DOHH2 (cell line): Measurements from ENCODE around the gene MGAT5.

ENCODE experiments used
- H3F3A ChIP-seq: fragments of 200-600 bp; sonication (generic), shearing (Covaris generic); 2 replicates; pipeline ENCODE4 v1.6.0; 2016; ENCODE audit warnings: antibody characterized with exemption, mild to moderate bottlenecking; ENCODE audit not compliant: control insufficient read depth, insufficient read depth
- H3K27ac ChIP-seq: fragments of 200-600 bp; sonication (generic); 2 replicates; pipeline ENCODE4 v1.5.1; 2014; ENCODE audit warnings: low read depth, mild to moderate bottlenecking, low read length, moderate library complexity
- H3K27me3 ChIP-seq: fragments of 200-600 bp; sonication (generic); 2 replicates; pipeline ENCODE4 v1.6.1; 2014; ENCODE audit warnings: mild to moderate bottlenecking, low read length, mixed read lengths; ENCODE audit not compliant: control insufficient read depth
- H3K36me3 ChIP-seq: fragments of 200-600 bp; sonication (generic); 2 replicates; pipeline ENCODE4 v1.6.1; 2014; ENCODE audit warnings: mild to moderate bottlenecking, low read length, moderate library complexity, mixed read lengths; ENCODE audit not compliant: control insufficient read depth
- H3K4me1 ChIP-seq: fragments of 200-600 bp; sonication (generic); 2 replicates; pipeline ENCODE4 v1.6.1; 2014; ENCODE audit warnings: mild to moderate bottlenecking, low read length, mixed read lengths; ENCODE audit not compliant: control insufficient read depth
- H3K4me2 ChIP-seq: fragments of 200-600 bp; sonication (generic); 2 replicates; pipeline ENCODE4 v1.6.0; 2014; ENCODE audit warnings: mild to moderate bottlenecking, low read length, moderate library complexity
- H3K4me3 ChIP-seq: fragments of 200-600 bp; sonication (generic); 2 replicates; pipeline ENCODE4 v1.5.1; 2014; ENCODE audit warnings: mild to moderate bottlenecking, low read length, mixed read lengths
- H3K79me2 ChIP-seq: fragments of 200-600 bp; sonication (generic); 2 replicates; pipeline ENCODE4 v1.6.1; 2014; ENCODE audit warnings: mild to moderate bottlenecking, low read length, mixed read lengths; ENCODE audit not compliant: control insufficient read depth
- H3K9me2 ChIP-seq: fragments of 200-600 bp; sonication (generic); replicated peaks from 2 replicates; pipeline ENCODE4 v1.6.1; 2014; ENCODE audit warnings: mild to moderate bottlenecking, low read length, mixed read lengths; ENCODE audit not compliant: control insufficient read depth
- H3K9me3 ChIP-seq: fragments of 200-600 bp; sonication (generic); 2 replicates; pipeline ENCODE4 v1.6.1; 2014; ENCODE audit warnings: antibody characterized with exemption, low read length, mixed read lengths; ENCODE audit not compliant: control insufficient read depth, insufficient read depth
- H4K20me1 ChIP-seq: fragments of 200-600 bp; sonication (generic); 2 replicates; pipeline ENCODE4 v1.6.0; 2014; ENCODE audit warnings: low read depth, mild to moderate bottlenecking, antibody characterized with exemption, low read length, moderate library complexity; ENCODE audit not compliant: control insufficient read depth, insufficient read depth
- EZH2phosphoT487 ChIP-seq: fragments of 200-600 bp; sonication (generic); IDR thresholded peaks from 2 replicates; pipeline ENCODE4 v1.6.1; 2017; ENCODE audit warnings: borderline replicate concordance, mild to moderate bottlenecking, antibody characterized with exemption, low read length, moderate library complexity, mixed read lengths
- TF ChIP-seq, protein P1 (sequence below): fragments of 200-600 bp; sonication (generic); IDR thresholded peaks from one replicate; pipeline ENCODE4 v1.5.1; 2014; ENCODE audit warnings: antibody characterized with exemption, mild to moderate bottlenecking, low read depth, low read length; ENCODE audit not compliant: poor library complexity, severe bottlenecking

Gene MGAT5

DNA sequence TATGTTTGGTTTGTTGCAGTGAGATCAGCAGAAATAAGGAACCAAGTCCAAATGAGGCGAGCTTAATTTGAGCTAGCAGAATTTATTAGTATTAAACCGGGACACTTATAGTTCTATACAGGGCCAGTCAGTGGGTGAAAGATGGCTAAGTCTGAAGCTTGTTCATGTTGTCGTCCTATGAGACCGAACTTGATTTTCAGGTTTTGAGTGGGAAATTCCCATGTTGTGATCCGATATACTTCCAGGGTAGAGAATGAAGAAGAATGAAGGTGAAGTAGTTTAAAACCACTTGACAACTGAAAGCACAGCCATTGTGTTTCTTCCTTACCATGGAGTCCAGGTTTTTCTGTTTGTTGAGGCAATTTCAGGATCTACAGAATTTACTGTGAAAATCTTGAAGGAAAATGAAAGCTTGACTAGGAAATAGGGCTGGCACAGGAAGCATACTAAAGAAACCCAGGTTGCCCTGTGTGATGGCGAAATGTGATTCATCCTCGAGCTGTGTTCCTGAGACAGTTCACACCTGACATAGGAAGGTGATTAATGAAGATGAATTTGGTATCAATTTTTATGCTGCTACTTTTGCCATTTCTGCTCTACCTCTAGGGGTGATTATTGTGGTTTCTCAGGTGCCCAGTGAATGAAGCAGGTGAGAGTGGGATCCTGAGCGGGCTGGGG lies 37.6 kb upstream of the MGAT5 start:
- H3K4me3 ChIP-seq = no peak overlapping the region
- H3K9me2 ChIP-seq = no peaks in the 10 kb centered on the region
- H3K27me3 ChIP-seq = no peaks in the 10 kb centered on the region
- peaks cover 7% of the 10 kb centered on the region for H3F3A ChIP-seq
- H3K9me3 ChIP-seq = no peaks in the 10 kb centered on the region
- no peak overlapping the region for H3K27ac ChIP-seq
- H3K79me2 ChIP-seq = peaks cover 82% of the 10 kb centered on the region
- peaks cover 66% of the 10 kb centered on the region for H3K4me1 ChIP-seq
- H3K4me2 ChIP-seq = no peak overlapping the region
- H4K20me1 ChIP-seq = no peaks in the 10 kb centered on the region
- peaks cover 9% of the 10 kb centered on the region; the same call in 1 of the 2 replicates for H3K36me3 ChIP-seq
- TF ChIP-seq, protein P1, sequence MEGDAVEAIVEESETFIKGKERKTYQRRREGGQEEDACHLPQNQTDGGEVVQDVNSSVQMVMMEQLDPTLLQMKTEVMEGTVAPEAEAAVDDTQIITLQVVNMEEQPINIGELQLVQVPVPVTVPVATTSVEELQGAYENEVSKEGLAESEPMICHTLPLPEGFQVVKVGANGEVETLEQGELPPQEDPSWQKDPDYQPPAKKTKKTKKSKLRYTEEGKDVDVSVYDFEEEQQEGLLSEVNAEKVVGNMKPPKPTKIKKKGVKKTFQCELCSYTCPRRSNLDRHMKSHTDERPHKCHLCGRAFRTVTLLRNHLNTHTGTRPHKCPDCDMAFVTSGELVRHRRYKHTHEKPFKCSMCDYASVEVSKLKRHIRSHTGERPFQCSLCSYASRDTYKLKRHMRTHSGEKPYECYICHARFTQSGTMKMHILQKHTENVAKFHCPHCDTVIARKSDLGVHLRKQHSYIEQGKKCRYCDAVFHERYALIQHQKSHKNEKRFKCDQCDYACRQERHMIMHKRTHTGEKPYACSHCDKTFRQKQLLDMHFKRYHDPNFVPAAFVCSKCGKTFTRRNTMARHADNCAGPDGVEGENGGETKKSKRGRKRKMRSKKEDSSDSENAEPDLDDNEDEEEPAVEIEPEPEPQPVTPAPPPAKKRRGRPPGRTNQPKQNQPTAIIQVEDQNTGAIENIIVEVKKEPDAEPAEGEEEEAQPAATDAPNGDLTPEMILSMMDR = no peak
- no peak for TF ChIP-seq EZH2phosphoT487

DNA sequence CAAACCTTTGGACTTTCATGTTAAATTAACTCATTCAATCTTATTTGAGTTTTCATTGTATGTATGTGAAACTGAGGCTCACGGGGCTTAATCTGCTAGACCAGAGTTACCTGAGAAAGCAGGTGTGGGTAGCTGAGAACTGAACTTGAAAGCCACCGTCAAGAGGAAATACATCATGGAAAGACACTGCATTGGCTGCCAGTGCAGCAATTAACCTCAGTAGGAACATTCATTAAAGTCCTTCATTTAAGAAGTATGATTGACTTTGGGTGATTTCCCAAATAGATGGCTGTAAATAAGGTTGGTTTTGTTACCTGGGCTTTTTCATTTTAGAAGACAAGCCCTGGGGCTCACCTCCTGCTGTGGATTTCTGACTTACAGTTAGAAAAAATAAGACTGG lies 36.5 kb upstream of the MGAT5 start:
- Histone ChIP-seq H3F3A (peaks cover 7% of the 10 kb centered on the region), H3K79me2 (peaks cover 90% of the 10 kb centered on the region), H3K27ac (peak overlapping the region; percentile 62), H3K4me2 (peak overlapping the region; percentile 57), H3K4me3 (peak overlapping the region; percentile 54; the same call in 1 of the 2 replicates), H3K9me3 (no peaks in the 10 kb centered on the region), H3K9me2 (no peaks in the 10 kb centered on the region), H3K4me1 (peaks cover 65% of the 10 kb centered on the region), H4K20me1 (no peaks in the 10 kb centered on the region), H3K27me3 (no peaks in the 10 kb centered on the region), H3K36me3 (peaks cover 9% of the 10 kb centered on the region; the same call in 1 of the 2 replicates)
- TF ChIP-seq, protein P1 = no peak
- TF ChIP-seq EZH2phosphoT487 = no peak

DNA sequence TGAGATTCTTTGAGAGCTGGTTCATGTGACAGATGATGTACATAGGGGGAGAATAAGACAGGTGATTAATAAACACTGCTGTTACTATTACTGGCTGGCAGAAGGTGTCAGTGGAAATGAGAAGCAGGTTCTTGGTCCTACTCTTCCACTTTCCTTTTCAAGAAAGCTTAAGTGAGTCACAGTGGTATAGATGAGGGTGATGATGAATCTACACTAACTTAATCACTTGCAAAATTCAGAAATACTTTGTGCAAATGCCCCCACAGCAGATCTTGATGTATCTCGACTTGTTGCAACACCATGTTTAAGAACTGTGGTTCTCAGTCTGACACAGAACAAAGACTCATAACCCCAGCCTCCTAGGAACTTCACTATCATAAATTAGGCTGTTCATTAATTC lies 35.9 kb upstream of the MGAT5 start:
- H3K4me1 ChIP-seq = peaks cover 59% of the 10 kb centered on the region
- H3K27me3 ChIP-seq = no peaks in the 10 kb centered on the region
- peak overlapping the region; percentile 62 for H3K27ac ChIP-seq
- TF ChIP-seq, protein P1 = no peak
- TF ChIP-seq EZH2phosphoT487 = no peak
- no peaks in the 10 kb centered on the region for H3K9me2 ChIP-seq
- peaks cover 7% of the 10 kb centered on the region for H3F3A ChIP-seq
- H4K20me1 ChIP-seq = no peaks in the 10 kb centered on the region
- peak overlapping the region; percentile 54 for H3K4me3 ChIP-seq
- peaks cover 87% of the 10 kb centered on the region for H3K79me2 ChIP-seq
- no peaks in the 10 kb centered on the region for H3K9me3 ChIP-seq
- H3K36me3 ChIP-seq = peaks cover 9% of the 10 kb centered on the region; the same call in 1 of the 2 replicates
- H3K4me2 ChIP-seq = peak overlapping the region; percentile 57
